HepG2 (cell line): ENCODE data around the gene DHRS13. TPM values are rescaled to one million over a fixed set of nuclear protein-coding genes. Genes with fewer than 3 reads are reported as not detected.
A peak's percentile ranks its signal among the peaks of the same experiment; 100 is the strongest.

Experiments used
- GLI4 ChIP-seq: sonication (generic); formaldehyde crosslinking; IDR thresholded peaks from 2 replicates; pipeline ENCODE4 v1.5.1; 2020; ENCODE audit warnings: missing genetic modification reagents, mild to moderate bottlenecking, moderate library complexity, borderline replicate concordance
- KDM2A ChIP-seq: sonication (generic); formaldehyde crosslinking; IDR thresholded peaks from 2 replicates; pipeline ENCODE4 v1.4.0; 2020; ENCODE audit warnings: low read depth, missing genetic modification reagents, borderline replicate concordance
- KLF16 ChIP-seq, 2 experiments: sonication (generic) in 1 of 2; formaldehyde crosslinking in 1 of 2; IDR thresholded peaks; 2 replicates each; pipeline versions ENCODE4 v1.6.1 to v1.8.0; 2016 to 2023; ENCODE audit warnings: missing genetic modification reagents in 2 of 2, missing compliant biosample characterization in 1 of 2
- MTA1 ChIP-seq: sonication (generic); formaldehyde crosslinking; IDR thresholded peaks from 2 replicates; pipeline ENCODE4 v1.4.0; 2020; ENCODE audit warnings: missing genetic modification reagents, mild to moderate bottlenecking, borderline replicate concordance
- NBN ChIP-seq: fragments of 450-650 bp; conservative IDR thresholded peaks from 2 replicates; pipeline ENCODE4 v1.6.1; 2017
- TP53 ChIP-seq: sonication (generic); formaldehyde crosslinking; conservative IDR thresholded peaks from 2 replicates; pipeline ENCODE4 v1.4.0; 2020; ENCODE audit warnings: missing genetic modification reagents
- ZNF142 ChIP-seq: sonication (generic); formaldehyde crosslinking; IDR thresholded peaks from 2 replicates; pipeline ENCODE4 v1.4.0; 2020; ENCODE audit warnings: missing genetic modification reagents
- ZNF672 ChIP-seq: sonication (generic); formaldehyde crosslinking; IDR thresholded peaks from 2 replicates; pipeline ENCODE4 v1.8.1; 2022; ENCODE audit warnings: missing genetic modification reagents
- polyA plus RNA-seq, 8 experiments: library from polyadenylated mRNA; depleted of rRNA in 3 of 8; stranded (reverse) in 7 of 8; unstranded in 1 of 8; fragments of >200 nt; fragmentation: Illumina TruSeq in 4 of 8; extraction: Trizol in 4 of 8; gene quantifications; 2 replicates each; pipeline versions ENCODE4 v1.2.1 to v1.2.3, GENCODE V29; 2011 to 2016; ENCODE audit warnings: low read depth in 4 of 8, missing spikeins in 1 of 8, mixed read lengths in 1 of 8; ENCODE audit not compliant: insufficient read depth in 1 of 8
- total RNA-seq, 5 experiments: library from RNA; depleted of rRNA; stranded (reverse); fragments of >200 nt; fragmentation: Illumina TruSeq; extraction: Trizol; gene quantifications; 2 replicates each; pipeline ENCODE4 v1.2.3, GENCODE V29; 2016; ENCODE audit warnings: low read depth in 1 of 5
- TF ChIP-seq, protein P1 (sequence below): sonication (generic); formaldehyde crosslinking; IDR thresholded peaks from 2 replicates; pipeline ENCODE4 v1.4.0; 2020; ENCODE audit warnings: missing genetic modification reagents, borderline replicate concordance

DHRS13 gene
- total and polyA plus RNA-seq, 2 of the 13 experiments (the other 11 are each of a cell fraction or from before 2014, with no cell fraction given): 11.8 to 12.6 TPM

DNA sequence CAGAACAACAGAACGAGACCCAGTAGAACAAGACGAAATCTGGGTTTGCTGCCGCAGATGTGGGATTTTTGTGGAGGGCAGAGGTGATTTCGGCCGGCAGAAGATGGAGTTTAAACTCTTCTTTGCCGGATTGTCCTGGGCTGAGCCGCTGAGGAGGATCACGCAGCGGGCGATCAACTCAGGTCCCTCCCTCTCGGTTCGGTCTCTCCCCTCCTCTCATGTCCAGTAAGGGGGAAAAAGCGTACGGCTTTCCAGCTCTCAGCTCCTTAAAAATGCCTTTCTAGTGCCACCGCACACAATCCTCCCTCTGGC lies 46.0 kb upstream of the DHRS13 start (continued):
- TF ChIP-seq ZNF142 (CRISPR knock-in tag): no peak
- no peak for TF ChIP-seq ZNF672 (CRISPR knock-in tag)
- TF ChIP-seq TP53 (CRISPR knock-in tag): no peak
- no peak for TF ChIP-seq KDM2A (CRISPR knock-in tag)
- no peak for TF ChIP-seq KLF16 (CRISPR knock-in tag; IDR thresholded peaks at IDR 0.05)
- TF ChIP-seq, protein P1, sequence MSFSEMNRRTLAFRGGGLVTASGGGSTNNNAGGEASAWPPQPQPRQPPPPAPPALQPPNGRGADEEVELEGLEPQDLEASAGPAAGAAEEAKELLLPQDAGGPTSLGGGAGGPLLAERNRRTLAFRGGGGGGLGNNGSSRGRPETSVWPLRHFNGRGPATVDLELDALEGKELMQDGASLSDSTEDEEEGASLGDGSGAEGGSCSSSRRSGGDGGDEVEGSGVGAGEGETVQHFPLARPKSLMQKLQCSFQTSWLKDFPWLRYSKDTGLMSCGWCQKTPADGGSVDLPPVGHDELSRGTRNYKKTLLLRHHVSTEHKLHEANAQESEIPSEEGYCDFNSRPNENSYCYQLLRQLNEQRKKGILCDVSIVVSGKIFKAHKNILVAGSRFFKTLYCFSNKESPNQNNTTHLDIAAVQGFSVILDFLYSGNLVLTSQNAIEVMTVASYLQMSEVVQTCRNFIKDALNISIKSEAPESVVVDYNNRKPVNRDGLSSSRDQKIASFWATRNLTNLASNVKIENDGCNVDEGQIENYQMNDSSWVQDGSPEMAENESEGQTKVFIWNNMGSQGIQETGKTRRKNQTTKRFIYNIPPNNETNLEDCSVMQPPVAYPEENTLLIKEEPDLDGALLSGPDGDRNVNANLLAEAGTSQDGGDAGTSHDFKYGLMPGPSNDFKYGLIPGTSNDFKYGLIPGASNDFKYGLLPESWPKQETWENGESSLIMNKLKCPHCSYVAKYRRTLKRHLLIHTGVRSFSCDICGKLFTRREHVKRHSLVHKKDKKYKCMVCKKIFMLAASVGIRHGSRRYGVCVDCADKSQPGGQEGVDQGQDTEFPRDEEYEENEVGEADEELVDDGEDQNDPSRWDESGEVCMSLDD (CRISPR knock-in tag): no peak
- 0 out of 2 replicates have a peak, but pooled peaks have one; percentile 29 for TF ChIP-seq MTA1 (CRISPR knock-in tag)
- TF ChIP-seq NBN: no peak
- no peak for TF ChIP-seq GLI4
